CD4-positive, alpha-beta memory T cell (primary cell): ENCODE results near the gene ZWILCH. TPM values are rescaled to one million over a fixed set of nuclear protein-coding genes. Genes with fewer than 3 reads are reported as not detected.
"Not testable (repeated sequence)": the region's sequence is repeated elsewhere in the genome, so short reads cannot be mapped to it uniquely, and the experiment has no call there.

ENCODE experiments used
- CTCF ChIA-PET: fragments of 350-600 bp; sonication (Branson Sonifier 250); formaldehyde crosslinking; loops from one replicate; lab custom pipeline; 2021; ENCODE audit warnings: inconsistent platforms; ENCODE audit not compliant: partially characterized antibody; lab: Charles Lee
- POLR2A ChIA-PET: fragments of 350-600 bp; sonication (Branson Sonifier 250); formaldehyde crosslinking; loops from one replicate; lab custom pipeline; 2021; ENCODE audit not compliant: partially characterized antibody; lab: Charles Lee
- DNase-seq, 5 donors: peaks; one replicate each; pipeline versions ENCODE4 v3.0.0 to v3.0.0-alpha.2; 2020 to 2022; ENCODE audit warnings: mixed read lengths in 1 of 5
- H3K27ac ChIP-seq: one replicate; pipeline ENCODE4 v1.7.0; 2013; ENCODE audit warnings: low read depth, low read length
- H3K27me3 ChIP-seq: 2 replicates; pipeline ENCODE4 v1.7.0; 2013; ENCODE audit warnings: mild to moderate bottlenecking, low read length, moderate library complexity; ENCODE audit not compliant: insufficient read depth
- H3K36me3 ChIP-seq: 2 replicates; pipeline ENCODE4 v1.7.0; 2013; ENCODE audit warnings: mild to moderate bottlenecking, low read length, moderate library complexity; ENCODE audit not compliant: insufficient read depth
- H3K4me1 ChIP-seq: 2 replicates; pipeline ENCODE4 v1.7.0; 2013; ENCODE audit warnings: mild to moderate bottlenecking, low read length, moderate library complexity; ENCODE audit not compliant: insufficient read depth
- H3K4me3 ChIP-seq, 2 donors: one replicate each; pipeline ENCODE4 v1.7.0; 2013; ENCODE audit warnings: low read length in 2 of 2, mild to moderate bottlenecking in 1 of 2
- H3K9me3 ChIP-seq, 2 donors: one replicate each; pipeline ENCODE4 v1.7.0; 2013; ENCODE audit warnings: low read length in 2 of 2, control low read depth in 1 of 2; ENCODE audit not compliant: control insufficient read depth in 1 of 2
- H3K27ac Mint-ChIP-seq, 7 donors: one replicate each; pipeline ENCODE4 v1.8.0; 2020 to 2021; ENCODE audit warnings: mixed read lengths in 7 of 7, mild to moderate bottlenecking in 6 of 7, inconsistent platforms in 3 of 7, moderate library complexity in 3 of 7
- H3K27me3 Mint-ChIP-seq, 2 donors: one replicate each; pipeline ENCODE4 v1.8.0; 2020 to 2021; ENCODE audit warnings: mixed read lengths in 2 of 2
- H3K36me3 Mint-ChIP-seq, 2 donors: one replicate each; pipeline ENCODE4 v1.8.0; 2020 to 2021; ENCODE audit warnings: mixed read lengths in 2 of 2, inconsistent platforms in 1 of 2, mild to moderate bottlenecking in 1 of 2
- H3K4me1 Mint-ChIP-seq, 4 donors: one replicate each; pipeline ENCODE4 v1.8.0; 2020 to 2021; ENCODE audit warnings: mixed read lengths in 4 of 4, mild to moderate bottlenecking in 1 of 4
- H3K4me3 Mint-ChIP-seq, 8 donors: one replicate each; pipeline ENCODE4 v1.8.0; 2020 to 2021; ENCODE audit warnings: mixed read lengths in 8 of 8, mild to moderate bottlenecking in 7 of 8, moderate library complexity in 6 of 8, inconsistent platforms in 3 of 8
- H3K9me3 Mint-ChIP-seq, 8 donors: one replicate each; pipeline ENCODE4 v1.8.0; 2020 to 2021; ENCODE audit warnings: mixed read lengths in 8 of 8, mild to moderate bottlenecking in 5 of 8, inconsistent platforms in 3 of 8, moderate library complexity in 1 of 8
- intact Hi-C: fragments of 100-400 bp; cut with micrococcal nuclease; formaldehyde crosslinking; loops from one replicate; pipeline ENCODE4 v1.15.1; 2023
- polyA plus RNA-seq, 2 donors: library from polyadenylated mRNA; unstranded; fragments of 300-500 nt; fragmentation: Illumina TruSeq; gene quantifications; one replicate each; pipeline ENCODE4 v1.2.3, GENCODE V29; 2021
- total RNA-seq, 2 experiments: library from RNA; stranded (reverse); gene quantifications; one replicate each; pipeline ENCODE4 v1.2.3, GENCODE V29; 2021

ZWILCH gene
- total and polyA plus RNA-seq, 4 experiments from 2014 or later: 5.1 to 7.2 (median 6.4) TPM

- H3K9me3 ChIP-seq, H3K4me3 Mint-ChIP-seq, H3K27me3 ChIP-seq, CTCF ChIA-PET, H3K4me3 ChIP-seq, H3K27me3 Mint-ChIP-seq, H3K4me1 ChIP-seq, H3K36me3 ChIP-seq, H3K27ac ChIP-seq, DNase-seq, POLR2A ChIA-PET, H3K9me3 Mint-ChIP-seq, intact Hi-C loops: not testable (repeated sequence)
- Mint-ChIP-seq H3K4me1 (peaks cover 6 to 21% (median 13%) of the 10 kb centered on the region in 4 donors), H3K27ac (peak overlapping the region in 5 of 7 donors; percentile 3 to 74 (median 41)), H3K36me3 (peaks cover 8 to 18% of the 10 kb centered on the region in 2 donors)
Measured at GRCh38 chr15:66465294-66465693, 39.8 kb upstream of the ZWILCH start.

GRCh38 chr15:66467162-66468040 lies 37.7 kb upstream of the ZWILCH start:
- H3K4me1 Mint-ChIP-seq: peaks cover 15 to 39% (median 26%) of the 10 kb centered on the region in 4 donors
- DNase-seq, H3K4me3 Mint-ChIP-seq, H3K36me3 ChIP-seq, H3K9me3 ChIP-seq, H3K27me3 Mint-ChIP-seq, H3K9me3 Mint-ChIP-seq, H3K27me3 ChIP-seq, intact Hi-C loops, H3K27ac ChIP-seq, H3K4me3 ChIP-seq: not testable (repeated sequence)
- peak overlapping the region in 4 of 7 donors; percentile 29 to 62 (median 52) for H3K27ac Mint-ChIP-seq
- peaks cover 23% of the 10 kb centered on the region for H3K4me1 ChIP-seq
- CTCF ChIA-PET: interaction anchor here (1.0 kb wide), 1 partner anchor 73 kb away, joined by 4 read pairs; no protein-coding TSS in a partner anchor
- POLR2A ChIA-PET: interaction anchor here (0.6 to 1.3 kb wide), 3 partner anchors 29 to 270 kb away, joined by 3 to 5 read pairs (median 3); no protein-coding TSS in a partner anchor
- H3K36me3 Mint-ChIP-seq: peaks cover 8 to 15% of the 10 kb centered on the region in 2 donors

- Mint-ChIP-seq H3K27ac (peak overlapping the region; percentile 25 to 93 (median 89)), H3K4me3 (peak overlapping the region in 3 of 8 donors; percentile 47 to 70 (median 68)), H3K4me1 (peaks cover 24 to 48% (median 35%) of the 10 kb centered on the region in 4 donors)
- H3K27me3 ChIP-seq, H3K9me3 Mint-ChIP-seq, H3K4me3 ChIP-seq, H3K36me3 ChIP-seq, DNase-seq, H3K27me3 Mint-ChIP-seq, H3K36me3 Mint-ChIP-seq, intact Hi-C loops, H3K9me3 ChIP-seq: not testable (repeated sequence)
- peaks cover 32% of the 10 kb centered on the region for H3K4me1 ChIP-seq
- ChIA-PET CTCF (interaction anchor here (1.1 to 4.6 kb wide), 4 partner anchors 12 to 41 kb away, joined by 3 to 42 read pairs (median 4); partner anchors contain the start of gene SNAPC5), POLR2A (interaction anchor here (0.6 to 3.6 kb wide), 4 partner anchors 27 to 84 kb away, joined by 3 to 23 read pairs (median 7); partner anchors contain the start of genes MAP2K1 and SNAPC5)
- H3K27ac ChIP-seq: peak overlapping the region; percentile 28
Measured at GRCh38 chr15:66470825-66471224, 34.3 kb upstream of the ZWILCH start.

- Histone ChIP-seq H3K9me3 (no peaks in the 10 kb centered on the region), H3K4me1 (peaks cover 32% of the 10 kb centered on the region), H3K4me3 (no peak overlapping the region), H3K27me3 (no peaks in the 10 kb centered on the region), H3K36me3 (no peaks in the 10 kb centered on the region), H3K27ac (peak overlapping the region; percentile 45)
- DNase-seq: peak; percentile 64 to 79 (median 70)
- POLR2A ChIA-PET: interaction anchor here (0.8 to 3.6 kb wide), 6 partner anchors 22 to 85 kb away, joined by 3 to 23 read pairs (median 8); partner anchors contain the start of genes MAP2K1, RPL4, SNAPC5 and ZWILCH
- Mint-ChIP-seq H3K36me3 (peaks cover 0 to 8% of the 10 kb centered on the region in 2 donors), H3K9me3 (peaks cover 0 to 2% (median 0%) of the 10 kb centered on the region in 8 donors), H3K4me1 (peaks cover 27 to 55% (median 41%) of the 10 kb centered on the region in 4 donors), H3K4me3 (peak overlapping the region; percentile 44 to 86 (median 76)), H3K27me3 (no peaks in the 10 kb centered on the region), H3K27ac (peak overlapping the region; percentile 83 to 97 (median 90))
- intact Hi-C loops: loop anchor here (1.0 kb wide), 1 partner anchor 25 kb away; the partner anchor contains the start of gene SNAPC5
- CTCF ChIA-PET: interaction anchor here (0.6 to 4.6 kb wide), 12 partner anchors 11 to 892 kb away, joined by 3 to 42 read pairs (median 4); partner anchors contain the start of genes MAP2K1 and SNAPC5
Measured at GRCh38 chr15:66472176-66472999, 32.7 kb upstream of the ZWILCH start.

- Mint-ChIP-seq H3K36me3 (peaks cover 0 to 6% of the 10 kb centered on the region in 2 donors), H3K4me3 (no peak overlapping the region), H3K27ac (peak overlapping the region; percentile 28 to 85 (median 60)), H3K9me3 (peaks cover 0 to 2% (median 0%) of the 10 kb centered on the region in 8 donors), H3K27me3 (no peaks in the 10 kb centered on the region), H3K4me1 (peaks cover 25 to 56% (median 39%) of the 10 kb centered on the region in 4 donors)
- POLR2A ChIA-PET: interaction anchor here (1.5 kb wide), 1 partner anchor 30 kb away, joined by 5 read pairs; no protein-coding TSS in a partner anchor
- CTCF ChIA-PET: interaction anchor here (1.4 kb wide), 1 partner anchor 86 kb away, joined by 3 read pairs; no protein-coding TSS in a partner anchor
- H3K4me1 ChIP-seq: peaks cover 32% of the 10 kb centered on the region
- no peaks in the 10 kb centered on the region for H3K27me3 ChIP-seq
- H3K4me3 ChIP-seq: no peak overlapping the region
- intact Hi-C loops: no loop called here
- DNase-seq: no peak
- no peaks in the 10 kb centered on the region for H3K36me3 ChIP-seq
- H3K27ac ChIP-seq: no peak overlapping the region
- H3K9me3 ChIP-seq: no peaks in the 10 kb centered on the region
Measured at GRCh38 chr15:66474135-66474534, 31.0 kb upstream of the ZWILCH start.

GRCh38 chr15:66474963-66475362 lies 30.2 kb upstream of the ZWILCH start:
- peaks cover 0 to 10% of the 10 kb centered on the region in 2 donors for H3K36me3 Mint-ChIP-seq
- no peak overlapping the region for H3K27ac ChIP-seq
- H3K9me3 ChIP-seq: no peaks in the 10 kb centered on the region
- H3K27me3 Mint-ChIP-seq: no peaks in the 10 kb centered on the region
- CTCF ChIA-PET: interaction anchor here (1.4 to 1.8 kb wide), 2 partner anchors 24 to 87 kb away, joined by 3 to 5 read pairs; no protein-coding TSS in a partner anchor
- POLR2A ChIA-PET: interaction anchor here (0.9 to 1.5 kb wide), 3 partner anchors 10 to 89 kb away, joined by 4 to 5 read pairs (median 4); partner anchors contain the start of gene MAP2K1
- DNase-seq: no peak
- no peaks in the 10 kb centered on the region for H3K36me3 ChIP-seq
- H3K4me3 Mint-ChIP-seq: no peak overlapping the region
- peaks cover 26 to 56% (median 38%) of the 10 kb centered on the region in 4 donors for H3K4me1 Mint-ChIP-seq
- H3K27me3 ChIP-seq: no peaks in the 10 kb centered on the region
- intact Hi-C loops: no loop called here
- peaks cover 0 to 2% (median 0%) of the 10 kb centered on the region in 8 donors for H3K9me3 Mint-ChIP-seq
- peaks cover 30% of the 10 kb centered on the region for H3K4me1 ChIP-seq
- peak overlapping the region in 4 of 7 donors; percentile 33 to 53 (median 43) for H3K27ac Mint-ChIP-seq
- no peak overlapping the region for H3K4me3 ChIP-seq
